ENCODE results near the gene CCDC107.
"Not testable (repeated sequence)": the region's sequence is repeated elsewhere in the genome, so short reads cannot be mapped to it uniquely, and the experiment has no call there.

Gene CCDC107

GRCh38 chr9:35628389-35628991 is 29.6 kb upstream of the CCDC107 start:
- Mint-ChIP-seq H3K4me3 (no peak overlapping the region), H3K36me3 (ENCODE audit: low read depth) (no peaks in the 10 kb centered on the region), H3K27ac (no peak overlapping the region), H3K9me3 (no peaks in the 10 kb centered on the region), H3K27me3 (no peaks in the 10 kb centered on the region), H3K4me1 (ENCODE audit: low read depth) (peaks cover 9% of the 10 kb centered on the region)
- peak; percentile 22 for DNase-seq

- peaks cover 11% of the 10 kb centered on the region for H3K4me1 Mint-ChIP-seq (ENCODE audit: low read depth)
- H3K4me3 Mint-ChIP-seq, result no peak overlapping the region
- no peak overlapping the region for H3K27ac Mint-ChIP-seq
- no peaks in the 10 kb centered on the region for H3K36me3 Mint-ChIP-seq (ENCODE audit: low read depth)
- DNase-seq, result peak; percentile 9
- no peaks in the 10 kb centered on the region for H3K9me3 Mint-ChIP-seq
- H3K27me3 Mint-ChIP-seq, result no peaks in the 10 kb centered on the region
These were observed 28.5 kb upstream of the CCDC107 start for GRCh38 chr9:35629597-35629996.

GRCh38 chr9:35635730-35636129 is 22.4 kb upstream of the CCDC107 start:
- Mint-ChIP-seq H3K4me1 (ENCODE audit: low read depth) (peaks cover 57% of the 10 kb centered on the region), H3K27ac (peak overlapping the region; percentile 84), H3K27me3 (no peaks in the 10 kb centered on the region), H3K9me3 (no peaks in the 10 kb centered on the region), H3K36me3 (ENCODE audit: low read depth) (peaks cover 5% of the 10 kb centered on the region), H3K4me3 (no peak overlapping the region)
- peak; percentile 3 for DNase-seq

GRCh38 chr9:35636135-35636876 is 21.8 kb upstream of the CCDC107 start:
- Mint-ChIP-seq H3K36me3 (ENCODE audit: low read depth) (peaks cover 9% of the 10 kb centered on the region), H3K27ac (peak overlapping the region; percentile 84), H3K27me3 (no peaks in the 10 kb centered on the region), H3K4me3 (no peak overlapping the region), H3K4me1 (ENCODE audit: low read depth) (peaks cover 59% of the 10 kb centered on the region), H3K9me3 (no peaks in the 10 kb centered on the region)
- DNase-seq, result peak; percentile 19

- H3K4me3 Mint-ChIP-seq; H3K27me3 Mint-ChIP-seq; H3K36me3 Mint-ChIP-seq (ENCODE audit: low read depth); DNase-seq; H3K9me3 Mint-ChIP-seq: not testable (repeated sequence)
- H3K27ac Mint-ChIP-seq, result peak overlapping the region; percentile 18
- peaks cover 63% of the 10 kb centered on the region for H3K4me1 Mint-ChIP-seq (ENCODE audit: low read depth)
These were observed 21.2 kb upstream of the CCDC107 start for GRCh38 chr9:35636877-35637246.

- DNase-seq, result peak; percentile 27
- H3K9me3 Mint-ChIP-seq; H3K27me3 Mint-ChIP-seq; H3K4me3 Mint-ChIP-seq; H3K36me3 Mint-ChIP-seq (ENCODE audit: low read depth): not testable (repeated sequence)
- peaks cover 63% of the 10 kb centered on the region for H3K4me1 Mint-ChIP-seq (ENCODE audit: low read depth)
- peak overlapping the region; percentile 74 for H3K27ac Mint-ChIP-seq
These were observed 20.6 kb upstream of the CCDC107 start for GRCh38 chr9:35637427-35637955.

- Mint-ChIP-seq H3K4me3 (peak overlapping the region; percentile 48), H3K36me3 (ENCODE audit: low read depth) (peaks cover 14% of the 10 kb centered on the region), H3K27ac (peak overlapping the region; percentile 77), H3K4me1 (ENCODE audit: low read depth) (peaks cover 71% of the 10 kb centered on the region)
- DNase-seq, result peak; percentile 41
- H3K9me3 Mint-ChIP-seq, H3K27me3 Mint-ChIP-seq: not testable (repeated sequence)
These were observed 19.3 kb upstream of the CCDC107 start for GRCh38 chr9:35638751-35639150.

- Mint-ChIP-seq H3K4me3 (peak overlapping the region; percentile 48), H3K36me3 (ENCODE audit: low read depth) (peaks cover 14% of the 10 kb centered on the region), H3K27ac (peak overlapping the region; percentile 83), H3K4me1 (ENCODE audit: low read depth) (peaks cover 71% of the 10 kb centered on the region)
- DNase-seq, H3K9me3 Mint-ChIP-seq, H3K27me3 Mint-ChIP-seq: not testable (repeated sequence)
These were observed 18.9 kb upstream of the CCDC107 start for GRCh38 chr9:35639225-35639624.

GRCh38 chr9:35639631-35640030 is 18.5 kb upstream of the CCDC107 start:
- peak overlapping the region; percentile 83 for H3K27ac Mint-ChIP-seq
- no peaks in the 10 kb centered on the region for H3K27me3 Mint-ChIP-seq
- H3K4me3 Mint-ChIP-seq, result peak overlapping the region; percentile 48
- H3K9me3 Mint-ChIP-seq, result no peaks in the 10 kb centered on the region
- no peak for DNase-seq
- peaks cover 18% of the 10 kb centered on the region for H3K36me3 Mint-ChIP-seq (ENCODE audit: low read depth)
- peaks cover 73% of the 10 kb centered on the region for H3K4me1 Mint-ChIP-seq (ENCODE audit: low read depth)

GRCh38 chr9:35640431-35640830 is 17.7 kb upstream of the CCDC107 start:
- peaks cover 19% of the 10 kb centered on the region for H3K36me3 Mint-ChIP-seq (ENCODE audit: low read depth)
- not testable (repeated sequence) for H3K9me3 Mint-ChIP-seq, H3K27ac Mint-ChIP-seq, H3K4me3 Mint-ChIP-seq, H3K27me3 Mint-ChIP-seq
- peaks cover 70% of the 10 kb centered on the region for H3K4me1 Mint-ChIP-seq (ENCODE audit: low read depth)
- peak; percentile 18 for DNase-seq

GRCh38 chr9:35641478-35641877 is 16.6 kb upstream of the CCDC107 start:
- not testable (repeated sequence) for H3K4me3 Mint-ChIP-seq, H3K27me3 Mint-ChIP-seq, H3K9me3 Mint-ChIP-seq, H3K27ac Mint-ChIP-seq
- peaks cover 68% of the 10 kb centered on the region for H3K4me1 Mint-ChIP-seq (ENCODE audit: low read depth)
- H3K36me3 Mint-ChIP-seq (ENCODE audit: low read depth), result peaks cover 24% of the 10 kb centered on the region
- DNase-seq, result peak; percentile 3

GRCh38 chr9:35643046-35643445 is 15.0 kb upstream of the CCDC107 start:
- Mint-ChIP-seq H3K4me3 (no peak overlapping the region), H3K4me1 (ENCODE audit: low read depth) (peaks cover 65% of the 10 kb centered on the region), H3K36me3 (ENCODE audit: low read depth) (peaks cover 26% of the 10 kb centered on the region), H3K9me3 (no peaks in the 10 kb centered on the region), H3K27ac (peak overlapping the region; percentile 41), H3K27me3 (no peaks in the 10 kb centered on the region)
- DNase-seq, result peak; percentile 12

- H3K9me3 Mint-ChIP-seq, H3K27me3 Mint-ChIP-seq: not testable (repeated sequence)
- H3K4me3 Mint-ChIP-seq, result peak overlapping the region; percentile 84
- DNase-seq, result peak; percentile 32
- peak overlapping the region; percentile 91 for H3K27ac Mint-ChIP-seq
- peaks cover 25% of the 10 kb centered on the region for H3K36me3 Mint-ChIP-seq (ENCODE audit: low read depth)
- H3K4me1 Mint-ChIP-seq (ENCODE audit: low read depth), result peaks cover 69% of the 10 kb centered on the region
These were observed 12.4 kb upstream of the CCDC107 start for GRCh38 chr9:35645736-35646135.

GRCh38 chr9:35646153-35646532 is 11.9 kb upstream of the CCDC107 start:
- no peak for DNase-seq
- Mint-ChIP-seq H3K4me3 (peak overlapping the region; percentile 84), H3K9me3 (no peaks in the 10 kb centered on the region), H3K4me1 (ENCODE audit: low read depth) (peaks cover 71% of the 10 kb centered on the region), H3K36me3 (ENCODE audit: low read depth) (peaks cover 21% of the 10 kb centered on the region), H3K27ac (peak overlapping the region; percentile 91), H3K27me3 (no peaks in the 10 kb centered on the region)

- Mint-ChIP-seq H3K27me3 (no peaks in the 10 kb centered on the region), H3K4me1 (ENCODE audit: low read depth) (peaks cover 72% of the 10 kb centered on the region), H3K27ac (peak overlapping the region; percentile 91), H3K36me3 (ENCODE audit: low read depth) (peaks cover 21% of the 10 kb centered on the region), H3K9me3 (no peaks in the 10 kb centered on the region), H3K4me3 (peak overlapping the region; percentile 84)
- peak; percentile 96 for DNase-seq
These were observed 11.4 kb upstream of the CCDC107 start for GRCh38 chr9:35646533-35647265.

Measured in activated T-cell treated with anti-CD3 and anti-CD28 coated beads, Interleukin-2, amount 50 U/mL, for 24 hours (primary cell).